ENCODE measurements around the gene LYPD8. TPM values are rescaled to one million over a fixed set of nuclear protein-coding genes. Genes with fewer than 3 reads are reported as not detected.

The LYPD8 gene
- total and polyA plus RNA-seq, 9 of the 15 experiments (the other 6 are each of a cell fraction or from before 2014, with no cell fraction given), result 0.50 to 2.1 (median 1.3) TPM

- TF ChIP-seq, protein P1, sequence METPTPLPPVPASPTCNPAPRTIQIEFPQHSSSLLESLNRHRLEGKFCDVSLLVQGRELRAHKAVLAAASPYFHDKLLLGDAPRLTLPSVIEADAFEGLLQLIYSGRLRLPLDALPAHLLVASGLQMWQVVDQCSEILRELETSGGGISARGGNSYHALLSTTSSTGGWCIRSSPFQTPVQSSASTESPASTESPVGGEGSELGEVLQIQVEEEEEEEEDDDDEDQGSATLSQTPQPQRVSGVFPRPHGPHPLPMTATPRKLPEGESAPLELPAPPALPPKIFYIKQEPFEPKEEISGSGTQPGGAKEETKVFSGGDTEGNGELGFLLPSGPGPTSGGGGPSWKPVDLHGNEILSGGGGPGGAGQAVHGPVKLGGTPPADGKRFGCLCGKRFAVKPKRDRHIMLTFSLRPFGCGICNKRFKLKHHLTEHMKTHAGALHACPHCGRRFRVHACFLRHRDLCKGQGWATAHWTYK (CRISPR knock-in tag; IDR thresholded peaks at IDR 0.05), result no peak
- TF ChIP-seq MCM3 (IDR thresholded peaks at IDR 0.05) (no peak), MCM2 (IDR thresholded peaks at IDR 0.05; ENCODE audit: low read depth) (no peak), IRF9 (tag; IDR thresholded peaks at IDR 0.05) (no peak), SMARCE1 (IDR thresholded peaks at IDR 0.05) (no peak), RAD21 (CRISPR knock-in tag; conservative IDR thresholded peaks at IDR 0.05 in 1 of 2, IDR thresholded peaks at IDR 0.05 in 1 of 2) (no peak), XRCC5 (IDR thresholded peaks at IDR 0.05; ENCODE audit: low read depth, low read length) (no peak), ZNF699 (CRISPR knock-in tag; IDR thresholded peaks at IDR 0.05; ENCODE audit: insufficient replicate concordance) (no peak), GTF2B (IDR thresholded peaks at IDR 0.05; ENCODE audit: extremely low read depth, insufficient read length) (no peak), ZNF146 (CRISPR knock-in tag; IDR thresholded peaks at IDR 0.05; ENCODE audit: unreplicated experiment) (no peak), SMARCA5 (IDR thresholded peaks at IDR 0.05) (no peak), SAFB (IDR thresholded peaks at IDR 0.05; ENCODE audit: borderline replicate concordance, low read depth, low read length) (no peak), ESRRA (IDR thresholded peaks at IDR 0.05; ENCODE audit: borderline replicate concordance, low read depth) (no peak), PTRF (tag; IDR thresholded peaks at IDR 0.05) (no peak)
These were observed 51.0 kb downstream of the LYPD8 start (continued) for GRCh38 chr1:248704606-248705005.

All from K562 (cell line).